OCI-LY7 (cell line): Measurements from ENCODE around the gene LRRC8E.

Source experiments
- CTCF ChIP-seq: fragments of 200-600 bp; sonication (generic); conservative IDR thresholded peaks from 2 replicates; pipeline ENCODE4 v1.5.1; 2014; ENCODE audit warnings: mild to moderate bottlenecking, antibody characterized with exemption, low read length, moderate library complexity, mixed read lengths
- EZH2phosphoT487 ChIP-seq: fragments of 200-600 bp; sonication (generic); IDR thresholded peaks from 2 replicates; pipeline ENCODE4 v1.6.1; 2018; ENCODE audit warnings: low read depth, borderline replicate concordance, mild to moderate bottlenecking, mixed run types, antibody characterized with exemption, low read length, moderate library complexity, mixed read lengths

- TF ChIP-seq CTCF (no peak), EZH2phosphoT487 (no peak)
These were observed 36.4 kb upstream of the LRRC8E start for GRCh38 chr19:7851623-7852500.
